Colonic mucosa (tissue), 4 donors: ENCODE data around the gene INAFM2. TPM values are rescaled to one million over a fixed set of nuclear protein-coding genes. Genes with fewer than 3 reads are reported as not detected.

ENCODE experiments used
- DNase-seq: peaks from one replicate; pipeline ENCODE4 v3.0.0-alpha.2; 2020
- H3K27ac ChIP-seq: fragments of 200-600 bp; one replicate; pipeline ENCODE4 v1.8.0; 2021
- H3K27me3 ChIP-seq: fragments of 200-600 bp; one replicate; pipeline ENCODE4 v1.8.0; 2021
- H3K36me3 ChIP-seq: fragments of 200-600 bp; one replicate; pipeline ENCODE4 v1.8.0; 2021
- H3K4me1 ChIP-seq: fragments of 200-600 bp; one replicate; pipeline ENCODE4 v1.8.0; 2021; ENCODE audit warnings: mild to moderate bottlenecking
- H3K4me3 ChIP-seq: fragments of 200-600 bp; one replicate; pipeline ENCODE4 v1.8.0; 2021
- H3K9ac ChIP-seq, 2 donors: one replicate each; pipeline ENCODE4 v1.7.0; 2013; ENCODE audit warnings: control low read depth in 2 of 2, low read depth in 2 of 2, low read length in 2 of 2
- H3K9me3 ChIP-seq: fragments of 200-600 bp; one replicate; pipeline ENCODE4 v1.8.0; 2021
- intact Hi-C: fragments of 100-400 bp; cut with DNase I; formaldehyde crosslinking; loops from one replicate; pipeline ENCODE4 v1.14.1; 2022
- total RNA-seq, 2 donors: library from RNA; stranded (reverse); fragmentation: NEBNext Ultra II Directional in 1 of 2; extraction: Animal tissue kit (Norgen Biotek cat#: 25700) in 1 of 2; gene quantifications; one replicate each; pipeline ENCODE4 v1.2.1, GENCODE V29; 2021
- TF ChIP-seq, protein P1 (sequence below): fragments of 200-600 bp; IDR thresholded peaks from one replicate; pipeline ENCODE4 v1.8.0; 2022; ENCODE audit warnings: antibody characterized with exemption, mild to moderate bottlenecking
- donor health status: healthy.
- donor health status: DM: no; HTN: no; CAD: no.
- donor health status: DM: no; HTN: no; CAD: no.

The INAFM2 gene
- total RNA-seq, 2 donors from 2014 or later, result 10.8 to 28.6 TPM

DNA sequence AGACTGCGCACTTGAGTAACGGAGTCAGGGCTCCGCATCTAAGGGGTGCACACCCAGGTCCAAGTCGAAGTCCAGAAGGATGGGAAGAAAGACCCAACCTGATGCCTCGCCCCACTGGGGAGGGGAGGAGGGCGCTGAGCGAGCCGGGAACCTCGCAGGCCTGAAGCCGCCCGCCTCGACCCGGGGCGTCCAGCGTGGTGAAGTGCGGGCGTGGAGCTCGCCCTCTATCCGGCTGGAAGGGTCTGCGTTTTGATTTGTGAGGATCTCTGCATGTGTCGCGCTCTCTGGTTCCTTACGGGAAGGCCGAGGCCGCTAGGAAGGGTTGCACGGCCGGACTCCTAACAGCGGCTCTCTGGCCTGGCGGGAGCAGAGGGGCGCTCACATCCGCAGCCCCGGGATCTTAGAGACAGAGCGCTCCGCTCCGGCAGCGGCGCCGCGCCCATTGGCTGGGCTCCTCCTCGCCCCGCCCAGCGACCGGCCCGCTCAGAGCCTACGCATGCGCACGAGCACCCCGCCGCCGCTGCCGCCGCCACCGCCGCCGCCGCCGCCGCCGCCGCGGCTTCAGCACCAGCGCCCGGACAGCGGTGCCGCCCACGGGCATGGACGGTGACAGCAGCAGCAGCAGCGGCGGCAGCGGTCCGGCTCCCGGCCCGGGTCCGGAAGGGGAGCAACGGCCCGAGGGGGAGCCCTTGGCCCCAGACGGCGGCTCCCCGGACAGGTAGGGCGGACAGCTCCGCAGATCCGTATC lies 34.4 kb downstream of the INAFM2 start, which contains the start of gene DISP2:
Gene DISP2, plus strand, starts transcription at position 497 of the 748 bp plus-strand sequence. Its CDS starts 103 bp downstream, at position 600.
- Histone ChIP-seq H3K9ac (peak within 1 kb of the TSS; percentile 33 to 51), H3K27me3 (no peaks in the 10 kb centered on the region), H3K4me1 (peaks cover 9% of the 10 kb centered on the region), H3K27ac (peak within 1 kb of the TSS; percentile 34), H3K36me3 (no peaks in the 10 kb centered on the region), H3K4me3 (peak within 1 kb of the TSS; percentile 38), H3K9me3 (no peaks in the 10 kb centered on the region)
- DNase-seq, result peak; percentile 86
- TF ChIP-seq, protein P1, sequence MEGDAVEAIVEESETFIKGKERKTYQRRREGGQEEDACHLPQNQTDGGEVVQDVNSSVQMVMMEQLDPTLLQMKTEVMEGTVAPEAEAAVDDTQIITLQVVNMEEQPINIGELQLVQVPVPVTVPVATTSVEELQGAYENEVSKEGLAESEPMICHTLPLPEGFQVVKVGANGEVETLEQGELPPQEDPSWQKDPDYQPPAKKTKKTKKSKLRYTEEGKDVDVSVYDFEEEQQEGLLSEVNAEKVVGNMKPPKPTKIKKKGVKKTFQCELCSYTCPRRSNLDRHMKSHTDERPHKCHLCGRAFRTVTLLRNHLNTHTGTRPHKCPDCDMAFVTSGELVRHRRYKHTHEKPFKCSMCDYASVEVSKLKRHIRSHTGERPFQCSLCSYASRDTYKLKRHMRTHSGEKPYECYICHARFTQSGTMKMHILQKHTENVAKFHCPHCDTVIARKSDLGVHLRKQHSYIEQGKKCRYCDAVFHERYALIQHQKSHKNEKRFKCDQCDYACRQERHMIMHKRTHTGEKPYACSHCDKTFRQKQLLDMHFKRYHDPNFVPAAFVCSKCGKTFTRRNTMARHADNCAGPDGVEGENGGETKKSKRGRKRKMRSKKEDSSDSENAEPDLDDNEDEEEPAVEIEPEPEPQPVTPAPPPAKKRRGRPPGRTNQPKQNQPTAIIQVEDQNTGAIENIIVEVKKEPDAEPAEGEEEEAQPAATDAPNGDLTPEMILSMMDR, result no peak
- intact Hi-C loops, result no loop called here

DNA sequence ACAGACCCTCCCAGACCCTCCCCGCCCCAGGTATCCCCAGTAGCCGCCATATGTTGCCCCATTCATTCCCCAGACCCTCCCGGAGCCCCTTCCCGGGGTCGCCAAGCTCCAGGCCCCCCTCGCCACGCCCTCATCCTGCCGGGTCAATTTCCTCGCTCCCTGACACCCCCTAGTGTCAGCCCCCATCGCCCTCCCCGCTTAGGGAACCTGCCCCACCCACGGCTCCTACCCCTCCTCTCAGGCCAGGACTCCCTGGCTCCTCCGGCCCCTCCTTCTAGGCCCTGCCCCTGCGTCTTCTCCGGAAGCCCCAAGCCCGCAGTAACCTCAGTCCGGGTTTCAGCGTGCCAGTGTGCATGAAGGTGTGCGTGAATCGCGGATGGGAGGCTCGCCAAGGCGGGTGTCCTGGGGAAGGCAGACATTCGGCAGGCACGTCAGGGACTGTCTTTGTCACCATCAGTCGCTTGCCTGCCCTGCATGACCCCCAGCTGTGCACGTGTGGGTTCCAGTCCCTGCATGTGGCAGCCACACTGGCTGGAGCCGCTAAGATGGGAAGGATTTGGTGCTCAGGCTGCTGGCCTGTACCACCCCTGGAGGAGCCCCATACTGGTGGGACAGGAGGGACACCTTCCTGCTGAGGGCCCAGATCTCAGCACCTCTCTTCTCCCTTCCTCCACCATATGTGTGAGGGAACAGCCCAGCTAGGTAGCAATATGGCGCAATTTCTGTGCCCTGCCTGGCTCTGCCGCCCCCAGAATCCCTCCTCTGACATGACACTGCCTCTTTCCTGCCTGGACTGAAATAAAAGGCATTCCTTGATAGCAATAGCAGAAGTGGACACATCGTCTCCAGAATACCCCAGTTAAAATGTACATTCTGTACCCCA lies 35.2 kb downstream of the INAFM2 start:
- Histone ChIP-seq H3K36me3 (no peaks in the 10 kb centered on the region), H3K27ac (no peak overlapping the region), H3K4me3 (peak overlapping the region; percentile 38), H3K4me1 (peaks cover 9% of the 10 kb centered on the region), H3K9ac (no peak overlapping the region), H3K9me3 (no peaks in the 10 kb centered on the region), H3K27me3 (no peaks in the 10 kb centered on the region)
- peak; percentile 66 for DNase-seq
- intact Hi-C loops, result no loop called here
- TF ChIP-seq, protein P1, result no peak

DNA sequence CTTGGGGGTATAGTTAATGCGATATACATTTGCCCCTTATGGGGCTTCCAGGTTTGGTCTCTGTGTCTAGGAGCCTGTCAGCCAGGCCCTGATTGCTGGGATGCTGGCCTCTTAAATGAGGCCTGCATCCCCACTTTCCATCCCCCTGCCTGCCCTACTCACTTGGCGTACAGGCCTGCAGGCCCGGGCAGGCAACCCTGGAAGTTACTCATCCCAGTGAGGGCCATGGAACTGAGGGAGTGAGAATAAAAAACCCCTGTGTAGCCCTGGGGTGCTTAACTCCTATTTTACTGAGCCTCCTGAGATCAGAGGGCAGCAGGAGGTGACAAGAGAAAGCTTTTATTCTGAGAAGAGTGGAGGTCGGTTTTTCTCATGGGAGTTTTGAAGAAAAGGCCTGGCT lies 36.5 kb downstream of the INAFM2 start:
- TF ChIP-seq, protein P1, result no peak
- intact Hi-C loops, result no loop called here

DNA sequence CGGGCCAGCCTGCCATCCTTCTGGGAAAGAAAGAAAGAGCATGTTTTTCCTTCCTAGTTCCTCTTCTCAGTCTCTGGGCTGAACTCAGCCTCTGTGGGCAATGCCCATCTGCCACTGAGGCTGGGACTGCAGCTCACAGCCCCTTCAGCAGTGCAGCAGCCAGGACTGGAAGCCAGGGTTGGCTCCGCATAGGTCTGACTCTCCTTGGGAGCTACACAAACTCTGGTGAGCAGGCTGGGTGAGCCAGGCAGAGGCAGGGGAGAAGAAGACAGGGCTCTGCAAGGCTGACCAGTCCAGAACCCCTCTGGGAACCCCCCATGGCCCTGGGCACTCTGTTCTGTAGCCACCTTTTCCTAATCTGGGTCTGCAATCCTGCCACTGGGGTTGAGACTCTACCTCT lies 38.1 kb downstream of the INAFM2 start:
- TF ChIP-seq, protein P1, result no peak
- no peaks in the 10 kb centered on the region for H3K4me1 ChIP-seq
- H3K9me3 ChIP-seq, result no peaks in the 10 kb centered on the region
- intact Hi-C loops, result no loop called here
- H3K4me3 ChIP-seq, result no peak overlapping the region
- H3K27ac ChIP-seq, result no peak overlapping the region
- no peak for DNase-seq
- H3K9ac ChIP-seq, result no peak overlapping the region
- H3K36me3 ChIP-seq, result no peaks in the 10 kb centered on the region
- no peaks in the 10 kb centered on the region for H3K27me3 ChIP-seq

More for the DNA sequence above, 36.5 kb downstream of the INAFM2 start:
- Histone ChIP-seq H3K9ac (no peak overlapping the region), H3K36me3 (no peaks in the 10 kb centered on the region), H3K27ac (no peak overlapping the region), H3K27me3 (no peaks in the 10 kb centered on the region), H3K4me3 (no peak overlapping the region), H3K4me1 (no peaks in the 10 kb centered on the region), H3K9me3 (no peaks in the 10 kb centered on the region)
- no peak for DNase-seq

DNA sequence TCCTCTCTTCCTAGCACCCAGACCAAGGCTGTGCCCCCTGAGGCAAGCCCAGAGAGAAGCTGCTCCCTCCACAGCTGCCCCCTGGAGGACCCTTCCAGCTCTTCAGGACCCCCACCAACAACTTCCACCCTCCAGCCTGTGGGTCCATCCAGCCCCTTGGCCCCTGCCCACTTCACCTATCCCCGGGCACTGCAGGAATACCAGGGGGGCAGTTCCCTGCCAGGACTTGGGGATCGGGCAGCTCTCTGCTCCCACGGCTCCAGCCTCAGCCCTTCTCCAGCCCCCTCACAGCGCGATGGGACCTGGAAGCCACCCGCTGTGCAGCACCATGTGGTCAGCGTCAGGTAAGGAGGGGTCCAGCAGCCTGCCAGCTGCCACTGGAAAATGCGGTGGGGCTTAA lies 40.1 kb downstream of the INAFM2 start:
- no peaks in the 10 kb centered on the region for H3K36me3 ChIP-seq
- no peak overlapping the region for H3K4me3 ChIP-seq
- DNase-seq, result no peak
- H3K9me3 ChIP-seq, result no peaks in the 10 kb centered on the region
- H3K27ac ChIP-seq, result no peak overlapping the region
- H3K9ac ChIP-seq, result no peak overlapping the region
- peaks cover 9% of the 10 kb centered on the region for H3K4me1 ChIP-seq
- H3K27me3 ChIP-seq, result no peaks in the 10 kb centered on the region
- TF ChIP-seq, protein P1, result no peak
- intact Hi-C loops, result no loop called here
